ENCODE results near the gene MAP1LC3B2.

GRCh38 chr12:116591855-116592637 lies 32.9 kb downstream of the MAP1LC3B2 start:
- no peak for TF ChIP-seq POLR2A (IDR thresholded peaks at IDR 0.05)
- TF ChIP-seq EP300 (IDR thresholded peaks at IDR 0.05; ENCODE audit: low read depth) = no peak
- no peak for TF ChIP-seq CTCF (IDR thresholded peaks at IDR 0.05)
